Bronchial epithelial cell (primary cell): Measurements from ENCODE around the gene SIL1. TPM values are rescaled to one million over a fixed set of nuclear protein-coding genes. Genes with fewer than 3 reads are reported as not detected.

ENCODE experiments used
- DNase-seq: peaks from one replicate; pipeline ENCODE4 v3.0.0-alpha.2; 2010; ENCODE audit warnings: low read depth
- FAIRE-seq: peaks from 2 replicates; lab custom pipeline; 2011; peaks lifted over from hg19 to GRCh38; lab: Jason Lieb, UNC
- H3K27me3 ChIP-seq: 2 replicates; pipeline ENCODE4 v1.5.1; 2011; ENCODE audit warnings: low read length; ENCODE audit not compliant: control insufficient read depth, insufficient read depth
- H3K36me3 ChIP-seq: 2 replicates; pipeline ENCODE4 v1.5.1; 2011; ENCODE audit warnings: low read length; ENCODE audit not compliant: control insufficient read depth, insufficient read depth
- H3K4me3 ChIP-seq: 2 replicates; pipeline ENCODE4 v1.5.1; 2011; ENCODE audit warnings: mild to moderate bottlenecking, low read depth, low read length, control low read depth
- CTCF ChIP-seq: IDR thresholded peaks from 2 replicates; pipeline ENCODE4 v1.5.1; 2011; ENCODE audit warnings: mild to moderate bottlenecking, moderate library complexity, low read length, control low read depth, inconsistent platforms; ENCODE audit not compliant: insufficient read depth, severe bottlenecking
- total RNA-seq: library from RNA; depleted of rRNA; stranded (reverse); fragments of >200 nt; gene quantifications from 2 replicates; pipeline ENCODE4 v1.2.1, GENCODE V29; 2014

SIL1 gene
- total RNA-seq, 1 donor from 2014 or later = 85.3 TPM

GRCh38 chr5:138978581-138978980 is 219.6 kb downstream of the SIL1 start:
- FAIRE-seq = no peak
- no peaks in the 10 kb centered on the region for H3K27me3 ChIP-seq
- no peak overlapping the region for H3K4me3 ChIP-seq
- no peaks in the 10 kb centered on the region for H3K36me3 ChIP-seq
- TF ChIP-seq CTCF = no peak
- no peak for DNase-seq

- H3K27me3 ChIP-seq = no peaks in the 10 kb centered on the region
- H3K4me3 ChIP-seq = no peak overlapping the region
- FAIRE-seq (no peak), DNase-seq (no peak)
- H3K36me3 ChIP-seq = no peaks in the 10 kb centered on the region
- TF ChIP-seq CTCF = no peak
Observed at GRCh38 chr5:138978080-138978479, 220.1 kb downstream of the SIL1 start.

- no peak for DNase-seq
- Histone ChIP-seq H3K4me3 (no peak overlapping the region), H3K36me3 (peaks cover 2% of the 10 kb centered on the region), H3K27me3 (no peaks in the 10 kb centered on the region)
- no peak for TF ChIP-seq CTCF
- FAIRE-seq = no peak
Observed at GRCh38 chr5:138975098-138975847, 222.9 kb downstream of the SIL1 start.

GRCh38 chr5:138974227-138975063 is 223.7 kb downstream of the SIL1 start:
- FAIRE-seq (no peak), DNase-seq (peak; percentile 44)
- H3K4me3 ChIP-seq = no peak overlapping the region
- no peaks in the 10 kb centered on the region for H3K27me3 ChIP-seq
- TF ChIP-seq CTCF = no peak
- peaks cover 2% of the 10 kb centered on the region for H3K36me3 ChIP-seq

GRCh38 chr5:138972836-138973235 is 225.3 kb downstream of the SIL1 start:
- no peak overlapping the region for H3K4me3 ChIP-seq
- no peaks in the 10 kb centered on the region for H3K27me3 ChIP-seq
- TF ChIP-seq CTCF = no peak
- peaks cover 2% of the 10 kb centered on the region for H3K36me3 ChIP-seq
- no peak for DNase-seq
- FAIRE-seq = no peak
